CD14-positive monocyte (primary cell): ENCODE results near the gene ACTN4. TPM values are rescaled to one million over a fixed set of nuclear protein-coding genes. Genes with fewer than 3 reads are reported as not detected.
A peak's percentile ranks its signal among the peaks of the same experiment; 100 is the strongest.

Source experiments
- DNase-seq, 3 donors: peaks; one replicate each; pipeline ENCODE4 v3.0.0-alpha.2; 2011 to 2022
- H2AFZ ChIP-seq: 2 replicates; pipeline ENCODE4 v1.6.0; 2012; ENCODE audit warnings: mild to moderate bottlenecking, low read depth, low read length, inconsistent platforms; ENCODE audit not compliant: insufficient read depth, poor library complexity, severe bottlenecking
- H3K27ac ChIP-seq, 2 donors: 1 replicate in 1 of 2; 2 replicates in 1 of 2; pipeline ENCODE4 v1.5.1; 2012 to 2013; ENCODE audit warnings: low read length in 2 of 2, control low read depth in 1 of 2, inconsistent platforms in 1 of 2, low read depth in 1 of 2, mild to moderate bottlenecking in 1 of 2
- H3K27me3 ChIP-seq, 2 donors: one replicate each; pipeline versions ENCODE4 v1.6.0 to v1.6.1; 2011 to 2013; ENCODE audit warnings: low read length in 2 of 2; ENCODE audit not compliant: control insufficient read depth in 2 of 2, insufficient read depth in 2 of 2
- H3K36me3 ChIP-seq, 2 donors: replicated peaks in 1 of 2; 1 replicate in 1 of 2; 2 replicates in 1 of 2; pipeline versions ENCODE4 v1.5.1 to v1.6.1; 2012 to 2013; ENCODE audit warnings: low read length in 2 of 2, control low read depth in 1 of 2, inconsistent platforms in 1 of 2, mild to moderate bottlenecking in 1 of 2; ENCODE audit not compliant: insufficient read depth in 2 of 2, control insufficient read depth in 1 of 2
- H3K4me1 ChIP-seq, 2 donors: 1 replicate in 1 of 2; 2 replicates in 1 of 2; pipeline versions ENCODE4 v1.5.1 to v1.6.1; 2012 to 2013; ENCODE audit warnings: low read length in 2 of 2, control low read depth in 1 of 2, inconsistent platforms in 1 of 2, mild to moderate bottlenecking in 1 of 2, moderate library complexity in 1 of 2; ENCODE audit not compliant: insufficient read depth in 2 of 2, control insufficient read depth in 1 of 2
- H3K4me2 ChIP-seq: replicated peaks from 2 replicates; pipeline ENCODE3; 2012; ENCODE audit warnings: low read length, moderate library complexity, mild to moderate bottlenecking; ENCODE audit not compliant: poor library complexity, severe bottlenecking; ENCODE audit errors: extremely low read depth
- H3K4me3 ChIP-seq, 3 experiments: fragments of 200-600 bp in 1 of 3; sonication (generic) in 1 of 3; replicated peaks in 1 of 3; 1 replicate in 2 of 3; 2 replicates in 1 of 3; pipeline ENCODE4 v1.5.1; 2011 to 2013; ENCODE audit warnings: low read length in 3 of 3, mild to moderate bottlenecking in 3 of 3, control low read depth in 2 of 3, low read depth in 2 of 3, inconsistent platforms in 1 of 3, moderate library complexity in 1 of 3
- H3K79me2 ChIP-seq: 2 replicates; pipeline ENCODE4 v1.6.0; 2012; ENCODE audit warnings: mild to moderate bottlenecking, control low read depth, inconsistent platforms, low read length, moderate library complexity; ENCODE audit not compliant: insufficient read depth
- H3K9ac ChIP-seq: 2 replicates; pipeline ENCODE4 v1.6.0; 2017; ENCODE audit warnings: low read length, mild to moderate bottlenecking; ENCODE audit not compliant: insufficient read depth, poor library complexity, severe bottlenecking
- H3K9me3 ChIP-seq, 2 donors: replicated peaks in 1 of 2; 1 replicate in 1 of 2; 2 replicates in 1 of 2; pipeline versions ENCODE4 v1.5.1 to v1.6.1; 2012 to 2013; ENCODE audit warnings: low read length in 2 of 2, control low read depth in 1 of 2; ENCODE audit not compliant: control insufficient read depth in 1 of 2, insufficient read depth in 1 of 2
- H4K20me1 ChIP-seq: 2 replicates; pipeline ENCODE4 v1.6.0; 2012; ENCODE audit warnings: mild to moderate bottlenecking, low read length, control low read depth, moderate library complexity; ENCODE audit not compliant: insufficient read depth
- H3K27ac Mint-ChIP-seq, 7 donors: one replicate each; pipeline ENCODE4 v1.8.0; 2020; ENCODE audit warnings: mild to moderate bottlenecking in 7 of 7, mixed read lengths in 7 of 7, moderate library complexity in 6 of 7, inconsistent platforms in 2 of 7
- H3K27me3 Mint-ChIP-seq, 3 donors: one replicate each; pipeline ENCODE4 v1.8.0; 2021 to 2022; ENCODE audit warnings: low read depth in 3 of 3, mild to moderate bottlenecking in 3 of 3, mixed read lengths in 3 of 3, moderate library complexity in 3 of 3, inconsistent platforms in 1 of 3
- H3K36me3 Mint-ChIP-seq, 2 donors: one replicate each; pipeline ENCODE4 v1.8.0; 2020; ENCODE audit warnings: mixed read lengths in 2 of 2, inconsistent platforms in 1 of 2, mild to moderate bottlenecking in 1 of 2
- H3K4me1 Mint-ChIP-seq: one replicate; pipeline ENCODE4 v1.8.0; 2020; ENCODE audit warnings: mild to moderate bottlenecking, mixed read lengths
- H3K4me3 Mint-ChIP-seq, 2 donors: one replicate each; pipeline ENCODE4 v1.8.0; 2020; ENCODE audit warnings: mild to moderate bottlenecking in 2 of 2, mixed read lengths in 2 of 2, moderate library complexity in 1 of 2
- H3K9me3 Mint-ChIP-seq, 7 donors: one replicate each; pipeline ENCODE4 v1.8.0; 2020 to 2022; ENCODE audit warnings: mixed read lengths in 7 of 7, mild to moderate bottlenecking in 6 of 7, moderate library complexity in 6 of 7, inconsistent platforms in 2 of 7
- CTCF ChIP-seq: fragments of 200-600 bp; IDR thresholded peaks from one replicate; pipeline ENCODE4 v1.8.0; 2022; ENCODE audit warnings: antibody characterized with exemption, mild to moderate bottlenecking
- WGBS: methylation state at CpG from one replicate; pipeline ENCODE4 v1.1.5; 2013; ENCODE audit warnings: missing lambda C conversion rate; ENCODE audit not compliant: insufficient coverage; 5-methylcytosine and 5-hydroxymethylcytosine counted together
- intact Hi-C, 2 donors: fragments of 100-400 bp; cut with micrococcal nuclease; formaldehyde crosslinking; loops; one replicate each; pipeline versions ENCODE4 v1.15.0 to v1.15.1; 2023
- polyA plus RNA-seq, 3 donors: library from polyadenylated mRNA; depleted of rRNA in 1 of 3; unstranded in 2 of 3; stranded (reverse) in 1 of 3; fragments of 300-500 nt in 2 of 3; fragments of >200 nt in 1 of 3; fragmentation: Illumina TruSeq in 2 of 3; gene quantifications; 1 replicate in 2 of 3; 2 replicates in 1 of 3; pipeline ENCODE4 v1.2.3, GENCODE V29; 2012 to 2021

Gene ACTN4
- polyA plus RNA-seq, 3 donors = 8.4 to 177 (median 16.0) TPM

DNA sequence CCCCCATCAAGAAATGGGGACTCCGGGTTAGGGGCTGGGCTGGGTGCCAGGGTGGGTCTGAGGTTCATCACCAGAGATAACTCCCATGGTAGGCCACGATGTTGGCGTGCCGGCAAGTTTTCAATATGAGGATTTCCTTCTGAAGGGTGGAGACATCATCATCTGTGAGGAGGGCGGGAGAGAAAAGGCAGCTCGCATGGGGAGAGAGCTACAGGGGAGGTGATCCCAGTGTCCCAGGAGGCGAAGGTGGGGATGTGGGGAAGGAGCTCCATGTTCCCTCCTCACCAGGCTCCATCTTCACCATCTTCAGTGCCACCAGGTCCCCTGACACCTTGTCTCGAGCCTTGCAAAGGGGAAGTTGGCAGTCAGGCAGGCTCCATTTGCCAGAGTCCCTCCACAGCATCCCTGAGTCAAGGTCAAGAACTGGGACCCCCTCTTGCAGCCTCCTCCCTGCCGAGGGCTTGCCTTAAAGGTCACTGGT lies 30.1 kb upstream of the ACTN4 start:
- Histone ChIP-seq H3K4me3 (peak overlapping the region; percentile 72 to 100 (median 99)), H4K20me1 (no peaks in the 10 kb centered on the region), H2AFZ (peak overlapping the region; percentile 99), H3K4me1 (peaks cover 35 to 44% of the 10 kb centered on the region in 2 donors), H3K27ac (peak overlapping the region; percentile 76 to 97), H3K9me3 (no peaks in the 10 kb centered on the region), H3K9ac (peak overlapping the region; percentile 94), H3K4me2 (peak overlapping the region; percentile 99), H3K36me3 (peaks cover 29 to 42% of the 10 kb centered on the region in 2 donors), H3K79me2 (peaks cover 71% of the 10 kb centered on the region), H3K27me3 (no peaks in the 10 kb centered on the region)
- peak in 2 of 3 donors; percentile 6 to 46 for DNase-seq
- intact Hi-C loops = loop anchor here in 1 of 2 donors (5.0 kb wide), 2 partner anchors 200 to 300 kb away; partner anchors contain the start of genes KCNK6 and YIF1B
- WGBS = no CpG with 5 or more reads among the region's 9 CpGs
- Mint-ChIP-seq H3K4me1 (peaks cover 31% of the 10 kb centered on the region), H3K27ac (peak overlapping the region; percentile 17 to 100 (median 72)), H3K9me3 (no peaks in the 10 kb centered on the region), H3K27me3 (peaks cover 0 to 2% (median 1%) of the 10 kb centered on the region in 3 donors), H3K36me3 (peaks cover 27 to 49% of the 10 kb centered on the region in 2 donors), H3K4me3 (peak overlapping the region; percentile 99 to 100)
- TF ChIP-seq CTCF = no peak

DNA sequence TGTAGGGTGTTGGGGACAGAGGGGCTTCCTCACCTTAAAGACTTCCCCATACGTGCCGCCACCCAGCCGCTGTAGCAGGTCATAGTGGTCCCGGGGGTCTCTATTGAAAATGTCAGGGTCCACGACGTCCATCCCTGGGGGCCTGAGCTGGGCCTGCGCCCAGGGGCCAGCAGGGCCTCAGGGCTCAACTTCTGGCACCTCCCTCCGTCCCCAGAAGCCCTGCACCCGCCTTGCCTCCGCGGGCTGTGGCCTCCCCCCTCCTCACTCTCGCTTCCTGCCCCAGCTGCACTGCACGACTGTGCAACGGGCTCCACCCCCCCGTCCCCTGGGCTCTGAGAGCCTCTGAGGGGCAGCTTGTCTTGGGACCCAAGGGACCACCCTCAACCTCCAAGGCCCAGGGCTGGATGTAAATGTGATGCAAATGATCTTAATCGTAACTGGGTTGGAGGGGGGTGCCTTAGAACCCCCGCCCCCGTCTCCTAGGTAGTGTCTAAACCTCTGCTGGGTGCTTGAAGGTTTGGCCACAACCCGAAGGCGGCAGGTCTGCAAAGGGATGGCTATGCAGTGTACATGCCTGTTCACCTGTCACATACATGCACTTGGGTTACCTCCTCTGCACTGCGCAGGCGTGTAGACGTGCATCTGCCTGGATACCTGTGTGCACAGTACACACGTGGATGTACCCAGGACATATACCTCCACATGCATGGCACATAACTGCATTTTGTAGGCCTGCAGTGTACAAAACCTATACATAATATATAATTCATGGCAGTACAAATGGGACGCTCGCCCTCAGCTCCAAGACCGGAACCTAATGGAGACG lies 29.5 kb upstream of the ACTN4 start, which contains the start of gene MAP4K1:
TSS of gene MAP4K1 (minus strand) at position 190 of the 826 bp plus-strand sequence. CDS start at position 132, 58 bp downstream.
- TF ChIP-seq CTCF = no peak
- peak within 1 kb of the TSS; percentile 99 for H3K4me2 ChIP-seq
- Mint-ChIP-seq H3K27me3 (peaks cover 0 to 2% (median 1%) of the 10 kb centered on the region in 3 donors), H3K36me3 (peaks cover 27 to 49% of the 10 kb centered on the region in 2 donors), H3K9me3 (no peaks in the 10 kb centered on the region), H3K4me1 (peaks cover 31% of the 10 kb centered on the region), H3K4me3 (peak within 1 kb of the TSS; percentile 99 to 100), H3K27ac (peak within 1 kb of the TSS; percentile 84 to 100 (median 90))
- WGBS = 3% methylated on average over 24 of the region's 28 CpGs
- H3K79me2 ChIP-seq = peaks cover 71% of the 10 kb centered on the region
- no peaks in the 10 kb centered on the region for H4K20me1 ChIP-seq
- H3K9ac ChIP-seq = peak within 1 kb of the TSS; percentile 94
- peak within 1 kb of the TSS; percentile 76 to 97 for H3K27ac ChIP-seq
- peaks cover 35 to 44% of the 10 kb centered on the region in 2 donors for H3K4me1 ChIP-seq
- H3K9me3 ChIP-seq = no peaks in the 10 kb centered on the region
- peak within 1 kb of the TSS; percentile 99 for H2AFZ ChIP-seq
- no peaks in the 10 kb centered on the region for H3K27me3 ChIP-seq
- DNase-seq = peak; percentile 14 to 42 (median 25)
- intact Hi-C loops = loop anchor here (2.0 to 5.0 kb wide), 3 partner anchors 201 to 301 kb away; partner anchors contain the start of genes KCNK6 (in 1 of the 2) and YIF1B (in 1 of the 2)
- H3K4me3 ChIP-seq = peak within 1 kb of the TSS; percentile 72 to 100 (median 99)
- peaks cover 28 to 42% of the 10 kb centered on the region in 2 donors for H3K36me3 ChIP-seq
